NCI-H1417 treated with DMSO at 0.1 percent for 48 hours (cell line): Measurements from ENCODE around the gene DIP2C.

Source experiments
- DNase-seq: peaks from one replicate; lab custom pipeline; 2025; lab: John Stamatoyannopoulos, UW

Gene DIP2C

DNA sequence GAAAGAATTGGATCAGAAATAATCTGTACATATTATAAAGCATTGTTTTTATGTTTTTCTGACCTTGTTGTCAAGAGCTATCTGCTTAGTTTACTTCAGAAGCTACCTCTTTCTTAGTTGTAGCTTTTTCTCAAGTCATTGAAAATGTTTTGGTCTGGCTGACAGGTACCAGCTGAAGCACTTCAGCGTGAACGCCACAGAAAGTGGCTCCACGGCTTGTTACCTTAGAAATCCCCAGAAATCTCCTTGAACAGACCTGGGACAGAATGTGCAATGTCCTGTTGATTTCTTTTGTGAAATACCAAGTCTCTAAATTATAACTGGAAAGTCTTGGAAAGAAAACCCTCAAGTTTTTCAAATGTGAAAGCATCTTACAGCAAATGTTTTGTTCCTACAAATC, 457.4 kb downstream of the DIP2C start:
- no peak for DNase-seq

DNA sequence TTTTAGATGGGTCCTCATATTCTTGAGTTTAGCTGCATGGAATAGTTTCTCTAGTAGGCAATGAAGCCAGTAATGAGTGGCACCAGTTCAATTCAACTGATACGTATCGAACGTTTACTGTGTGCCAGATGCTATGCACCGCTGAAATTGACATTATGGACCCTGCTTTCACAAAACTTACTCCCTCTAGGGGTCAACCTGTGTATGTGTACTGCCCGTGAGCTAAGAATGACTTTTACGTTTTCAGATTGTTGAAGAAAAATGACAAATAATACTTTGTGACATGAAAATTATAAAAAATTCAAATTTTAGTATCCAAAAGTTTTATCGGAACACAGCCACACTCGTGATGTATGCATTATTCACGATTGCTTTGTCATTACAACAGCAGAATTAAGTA, 458.7 kb downstream of the DIP2C start:
- no peak for DNase-seq

DNA sequence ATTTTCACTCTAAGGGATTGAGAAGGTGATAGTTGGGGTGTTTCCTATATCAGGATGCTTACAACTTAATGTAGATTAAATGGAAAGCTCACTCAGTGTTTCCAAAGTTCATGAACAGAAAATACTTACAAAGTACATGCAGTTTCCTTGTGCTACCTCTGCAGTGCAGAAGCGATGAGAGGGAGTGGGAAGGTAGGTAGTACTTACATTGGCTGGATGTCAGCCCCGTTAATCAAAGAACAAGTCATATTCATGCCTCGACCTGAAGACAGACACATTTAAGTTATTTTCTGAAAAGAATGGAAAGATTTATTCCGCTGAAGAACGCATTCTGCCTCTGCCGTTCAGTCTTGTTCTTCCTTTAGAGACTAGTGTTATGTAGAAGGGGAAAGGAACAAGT, 461.1 kb downstream of the DIP2C start:
- DNase-seq, result no peak

DNA sequence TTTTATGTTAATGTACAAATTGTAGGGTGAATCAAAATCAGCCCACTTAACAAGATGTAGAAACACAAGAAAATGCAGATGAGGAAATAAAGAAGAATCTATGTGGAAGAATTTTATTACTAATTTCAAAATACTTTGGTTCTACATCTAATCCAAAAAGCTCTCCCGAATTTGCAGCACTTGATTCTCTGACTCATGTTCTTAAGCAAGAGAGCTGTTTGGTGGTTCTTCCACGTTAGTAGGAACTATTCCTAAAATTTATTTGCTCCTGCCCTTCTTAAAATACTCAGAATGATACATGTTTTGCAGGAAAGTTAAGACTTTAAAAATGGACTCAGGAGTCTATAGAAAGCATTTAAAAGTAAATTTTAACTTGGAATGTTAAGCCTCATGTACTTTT, 462.5 kb downstream of the DIP2C start:
- no peak for DNase-seq

DNA sequence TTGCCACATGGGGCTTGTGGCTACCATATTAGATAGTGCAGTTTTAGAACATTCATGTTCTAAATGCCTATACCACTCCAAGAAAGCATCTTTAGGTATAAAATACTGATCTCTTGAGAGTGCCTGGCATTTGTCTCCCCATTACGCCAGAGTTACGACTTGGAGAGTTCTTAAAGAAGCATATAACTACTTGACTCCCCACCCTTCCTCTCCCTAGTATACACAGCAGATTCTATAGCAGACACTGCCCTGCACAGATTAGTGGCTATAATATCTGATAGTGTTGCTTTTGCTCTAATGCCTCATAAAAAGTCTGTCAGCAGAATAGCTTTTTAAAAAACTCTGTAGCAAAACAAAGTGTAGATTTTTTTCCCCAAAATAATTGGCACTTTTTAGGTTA, 463.4 kb downstream of the DIP2C start:
- DNase-seq, result no peak

DNA sequence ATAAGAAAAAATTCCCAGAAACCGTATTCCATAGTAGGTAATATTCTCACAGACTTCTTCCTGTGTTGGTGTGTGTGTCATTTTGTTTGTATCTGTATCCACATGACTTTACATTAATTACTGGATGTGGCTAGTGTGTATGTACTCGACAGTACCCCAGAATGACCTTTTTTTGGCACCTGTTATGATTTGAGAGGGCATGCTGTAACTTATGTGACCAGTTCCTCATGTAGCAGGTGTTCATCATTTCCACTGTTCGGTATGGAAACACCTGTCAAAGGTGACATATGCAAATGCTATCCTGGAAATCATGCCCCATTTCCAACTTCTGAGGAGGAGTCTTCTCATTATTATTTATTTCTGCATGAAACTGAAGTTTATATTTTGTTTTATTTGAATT, 464.9 kb downstream of the DIP2C start:
- DNase-seq, result no peak
